ENCODE measurements around the gene GBF1.
A peak's percentile ranks its signal among the peaks of the same experiment; 100 is the strongest.

GBF1 gene

GRCh38 chr10:102395400-102396316 is 150.3 kb downstream of the GBF1 start, which contains the start of gene NFKB2:
Gene NFKB2 (plus strand): TSS chr10:102395705. CDS start chr10:102395960, 255 bp downstream.
- Histone ChIP-seq H4K20me1 (ENCODE audit: insufficient read depth, low read length) (0 out of 2 replicates have a peak, but pooled peaks cover 8% of the 10 kb centered on the region), H3K9ac (ENCODE audit: low read depth, low read length) (peak within 1 kb of the TSS; percentile 48), H3K4me1 (ENCODE audit: insufficient read depth, low read length) (peaks cover 60% of the 10 kb centered on the region), H3K9me3 (ENCODE audit: insufficient read depth, low read length, severe bottlenecking) (no peaks in the 10 kb centered on the region), H3K4me2 (ENCODE audit: insufficient read depth, low read length) (peak within 1 kb of the TSS; percentile 89), H3K27ac (ENCODE audit: low read length) (peak within 1 kb of the TSS; percentile 56; the same call in 1 of the 2 replicates), H3K79me2 (ENCODE audit: insufficient read depth, low read length) (0 out of 2 replicates have a peak, but pooled peaks cover 2% of the 10 kb centered on the region), H3K27me3 (ENCODE audit: insufficient read depth, low read length, poor library complexity) (no peaks in the 10 kb centered on the region), H3K4me3 (ENCODE audit: low read depth in 1 of 2, low read length in 2 of 2) (peak within 1 kb of the TSS; percentile 49 to 64; a peak in 3 of 4 replicates), H3K36me3 (ENCODE audit: insufficient read depth, low read length) (no peaks in the 10 kb centered on the region), H2AFZ (ENCODE audit: low read depth, low read length) (peak within 1 kb of the TSS; percentile 86)
- peak; percentile 45 for ATAC-seq (ENCODE audit: insufficient read depth, low read depth)
- TF ChIP-seq CTCF (IDR thresholded peaks at IDR 0.05; ENCODE audit: borderline replicate concordance, extremely low read depth, low read length, poor library complexity, severe bottlenecking) (no peak), EZH2 (IDR thresholded peaks at IDR 0.05; ENCODE audit: borderline replicate concordance, low read depth, low read length, severe bottlenecking) (no peak)
- DNase-seq = peak; percentile 85

- H2AFZ ChIP-seq (ENCODE audit: low read depth, low read length) = no peak overlapping the region
Measured at GRCh38 chr10:102396317-102396650, 151.0 kb downstream of the GBF1 start.

GRCh38 chr10:102396730-102397151 is 151.4 kb downstream of the GBF1 start:
- 0 out of 2 replicates have a peak, but pooled peaks cover 8% of the 10 kb centered on the region for H4K20me1 ChIP-seq (ENCODE audit: insufficient read depth, low read length)
- H3K79me2 ChIP-seq (ENCODE audit: insufficient read depth, low read length) = 0 out of 2 replicates have a peak, but pooled peaks cover 2% of the 10 kb centered on the region
- no peaks in the 10 kb centered on the region for H3K36me3 ChIP-seq (ENCODE audit: insufficient read depth, low read length)
- no peak for TF ChIP-seq CTCF (IDR thresholded peaks at IDR 0.05; ENCODE audit: borderline replicate concordance, extremely low read depth, low read length, poor library complexity, severe bottlenecking)
- TF ChIP-seq EZH2 (IDR thresholded peaks at IDR 0.05; ENCODE audit: borderline replicate concordance, low read depth, low read length, severe bottlenecking) = no peak
- no peak for ATAC-seq (ENCODE audit: insufficient read depth, low read depth)
- no peaks in the 10 kb centered on the region for H3K9me3 ChIP-seq (ENCODE audit: insufficient read depth, low read length, severe bottlenecking)
- peaks cover 60% of the 10 kb centered on the region for H3K4me1 ChIP-seq (ENCODE audit: insufficient read depth, low read length)
- H3K9ac ChIP-seq (ENCODE audit: low read depth, low read length) = peak overlapping the region; percentile 48; the same call in 1 of the 2 replicates
- DNase-seq = no peak
- H3K4me2 ChIP-seq (ENCODE audit: insufficient read depth, low read length) = peak overlapping the region; percentile 89
- no peak overlapping the region for H2AFZ ChIP-seq (ENCODE audit: low read depth, low read length)
- no peak overlapping the region for H3K27ac ChIP-seq (ENCODE audit: low read length)
- peak overlapping the region in 1 of 2 experiments; percentile 64; a peak in 1 of 4 replicates for H3K4me3 ChIP-seq (ENCODE audit: low read depth in 1 of 2, low read length in 2 of 2)
- H3K27me3 ChIP-seq (ENCODE audit: insufficient read depth, low read length, poor library complexity) = no peaks in the 10 kb centered on the region

More at GRCh38 chr10:102396317-102396650, 151.0 kb downstream of the GBF1 start:
- DNase-seq (no peak), ATAC-seq (ENCODE audit: insufficient read depth, low read depth) (no peak)
- Histone ChIP-seq H3K27ac (ENCODE audit: low read length) (peak overlapping the region; percentile 56; the same call in 1 of the 2 replicates), H3K79me2 (ENCODE audit: insufficient read depth, low read length) (0 out of 2 replicates have a peak, but pooled peaks cover 2% of the 10 kb centered on the region), H3K36me3 (ENCODE audit: insufficient read depth, low read length) (no peaks in the 10 kb centered on the region), H3K4me3 (ENCODE audit: low read depth in 1 of 2, low read length in 2 of 2) (peak overlapping the region in 1 of 2 experiments; percentile 64; a peak in 2 of 4 replicates), H3K4me1 (ENCODE audit: insufficient read depth, low read length) (peaks cover 60% of the 10 kb centered on the region), H3K9me3 (ENCODE audit: insufficient read depth, low read length, severe bottlenecking) (no peaks in the 10 kb centered on the region), H3K27me3 (ENCODE audit: insufficient read depth, low read length, poor library complexity) (no peaks in the 10 kb centered on the region), H4K20me1 (ENCODE audit: insufficient read depth, low read length) (0 out of 2 replicates have a peak, but pooled peaks cover 8% of the 10 kb centered on the region), H3K9ac (ENCODE audit: low read depth, low read length) (peak overlapping the region; percentile 48; the same call in 1 of the 2 replicates), H3K4me2 (ENCODE audit: insufficient read depth, low read length) (peak overlapping the region; percentile 89)
- TF ChIP-seq CTCF (IDR thresholded peaks at IDR 0.05; ENCODE audit: borderline replicate concordance, extremely low read depth, low read length, poor library complexity, severe bottlenecking) (no peak), EZH2 (IDR thresholded peaks at IDR 0.05; ENCODE audit: borderline replicate concordance, low read depth, low read length, severe bottlenecking) (no peak)
